ENCODE measurements around the gene DNAJC9.
A peak's percentile ranks its signal among the peaks of the same experiment; 100 is the strongest.
"Not testable (repeated sequence)": the region's sequence is repeated elsewhere in the genome, so short reads cannot be mapped to it uniquely, and the experiment has no call there.

The DNAJC9 gene

DNA sequence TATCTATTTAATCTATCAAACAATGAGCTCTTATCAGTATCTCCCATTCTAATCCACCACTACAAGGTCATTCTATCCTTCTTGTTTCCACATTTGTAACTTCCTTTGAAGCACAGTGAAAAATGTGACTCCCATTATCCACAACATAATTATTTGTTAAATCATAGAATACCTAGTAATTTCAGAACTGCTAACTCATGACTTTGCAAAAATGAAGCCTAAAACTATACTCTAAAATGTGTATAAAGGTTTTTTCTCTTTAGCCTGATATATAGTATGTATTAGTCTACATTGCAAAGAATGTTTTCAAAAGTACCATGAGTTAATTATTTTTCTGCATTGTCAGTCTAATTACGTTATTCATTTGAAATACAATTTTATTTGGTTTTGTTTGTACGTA is 17.4 kb upstream of the DNAJC9 start:
- Histone ChIP-seq H3K27me3 (no peaks in the 10 kb centered on the region), H3K27ac (no peak overlapping the region), H3K36me3 (no peaks in the 10 kb centered on the region), H3K4me1 (no peaks in the 10 kb centered on the region), H3K9me3 (no peaks in the 10 kb centered on the region), H3K4me3 (no peak overlapping the region)
- intact Hi-C loops (cut with DNase I; ENCODE audit: low total_unique reads) = no loop called here
- no peak for DNase-seq
- no peak for TF ChIP-seq CTCF (IDR thresholded peaks at IDR 0.05)

DNA sequence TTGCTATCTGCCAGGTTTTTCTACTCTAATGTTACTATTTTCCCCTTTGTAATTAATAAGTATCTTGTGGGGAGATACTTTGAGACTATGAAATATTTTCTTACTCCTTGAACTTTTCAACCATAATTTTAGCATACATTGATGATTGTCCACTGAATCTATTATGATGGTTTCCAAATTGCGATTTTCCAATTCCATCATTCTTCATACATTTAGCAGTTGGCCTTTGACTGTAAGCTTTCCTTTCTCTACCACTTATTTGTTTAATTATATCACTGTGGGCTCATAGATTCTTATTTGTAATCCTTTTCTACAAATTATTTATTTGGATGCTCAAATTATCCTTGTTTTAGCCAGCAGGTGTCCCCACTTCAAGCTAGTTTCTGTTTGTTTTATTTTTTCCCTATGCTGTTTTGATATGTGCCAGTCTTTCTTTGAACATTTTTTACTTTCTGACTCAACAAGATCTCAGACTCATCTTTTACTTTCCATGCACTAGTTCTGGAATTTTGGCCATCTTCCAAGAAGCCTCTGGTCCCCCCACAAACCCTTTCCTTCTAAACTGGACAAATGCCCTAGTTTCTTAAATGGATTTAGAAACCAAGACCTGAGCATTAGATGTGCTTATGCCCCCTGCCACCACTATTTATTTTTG is 16.8 kb upstream of the DNAJC9 start:
- no peaks in the 10 kb centered on the region for H3K4me1 ChIP-seq
- no peak overlapping the region for H3K27ac ChIP-seq
- H3K36me3 ChIP-seq = no peaks in the 10 kb centered on the region
- H3K4me3 ChIP-seq = no peak overlapping the region
- H3K9me3 ChIP-seq = peaks cover 0 to 3% (median 0%) of the 10 kb centered on the region in 3 donors
- no peaks in the 10 kb centered on the region for H3K27me3 ChIP-seq
- intact Hi-C loops (cut with DNase I; ENCODE audit: low total_unique reads) = no loop called here
- no peak for DNase-seq
- peak; percentile 25 to 31 for TF ChIP-seq CTCF (IDR thresholded peaks at IDR 0.05)

GRCh38 chr10:73262880-73263555 is 16.0 kb upstream of the DNAJC9 start:
- intact Hi-C loops (cut with DNase I; ENCODE audit: low total_unique reads) = no loop called here
- no peaks in the 10 kb centered on the region for H3K27me3 ChIP-seq
- no peak overlapping the region for H3K4me3 ChIP-seq
- H3K4me1 ChIP-seq = no peaks in the 10 kb centered on the region
- peaks cover 0 to 7% (median 0%) of the 10 kb centered on the region in 3 donors for H3K9me3 ChIP-seq
- DNase-seq = no peak
- no peaks in the 10 kb centered on the region for H3K36me3 ChIP-seq
- TF ChIP-seq CTCF (IDR thresholded peaks at IDR 0.05) = no peak
- H3K27ac ChIP-seq = no peak overlapping the region

DNA sequence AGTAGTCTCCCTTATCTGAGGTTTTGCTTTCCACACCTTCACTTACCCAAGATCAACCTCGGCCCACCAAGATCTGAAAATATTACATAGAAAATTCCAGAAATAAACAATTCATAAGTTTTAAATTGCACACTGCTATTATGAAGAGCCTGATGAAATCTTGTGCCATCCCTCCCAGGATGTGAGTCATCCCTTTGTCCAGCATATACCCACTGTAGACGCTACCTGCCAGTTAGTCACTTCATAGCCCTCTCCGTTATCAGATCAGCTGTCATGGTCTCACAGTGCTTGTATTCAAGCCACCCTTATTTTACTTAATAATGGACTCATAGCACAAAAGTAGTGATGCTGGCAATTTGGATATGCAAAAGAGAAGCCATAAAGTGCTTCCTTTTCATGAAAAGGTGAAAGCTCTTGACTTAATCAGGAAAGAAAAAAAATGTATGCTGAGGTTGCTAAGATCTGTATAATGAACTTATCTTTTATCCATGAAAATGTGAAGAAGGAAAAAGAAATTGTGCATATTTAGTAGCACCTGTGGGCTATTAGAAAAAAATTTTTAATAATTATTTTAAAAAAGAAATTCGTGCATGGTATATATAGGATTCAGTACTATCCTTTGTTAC is 15.2 kb upstream of the DNAJC9 start:
- H3K36me3 ChIP-seq = no peaks in the 10 kb centered on the region
- no peak overlapping the region for H3K27ac ChIP-seq
- no peaks in the 10 kb centered on the region for H3K4me1 ChIP-seq
- intact Hi-C loops (cut with DNase I; ENCODE audit: low total_unique reads) = no loop called here
- H3K9me3 ChIP-seq = peaks cover 0 to 7% (median 0%) of the 10 kb centered on the region in 3 donors
- no peak for TF ChIP-seq CTCF (IDR thresholded peaks at IDR 0.05)
- H3K27me3 ChIP-seq = no peaks in the 10 kb centered on the region
- no peak for DNase-seq
- no peak overlapping the region for H3K4me3 ChIP-seq

- Histone ChIP-seq H3K27ac (no peak overlapping the region), H3K9me3 (peaks cover 0 to 7% (median 0%) of the 10 kb centered on the region in 3 donors), H3K27me3 (no peaks in the 10 kb centered on the region), H3K36me3 (no peaks in the 10 kb centered on the region), H3K4me3 (no peak overlapping the region), H3K4me1 (no peaks in the 10 kb centered on the region)
- intact Hi-C loops (cut with DNase I; ENCODE audit: low total_unique reads) = no loop called here
- TF ChIP-seq CTCF (IDR thresholded peaks at IDR 0.05) = no peak
- DNase-seq = no peak
These were observed 14.4 kb upstream of the DNAJC9 start for GRCh38 chr10:73261362-73261995.

- not testable (repeated sequence) for H3K36me3 ChIP-seq, H3K27me3 ChIP-seq, H3K4me3 ChIP-seq, DNase-seq, H3K9me3 ChIP-seq, H3K4me1 ChIP-seq, H3K27ac ChIP-seq
- intact Hi-C loops (cut with DNase I; ENCODE audit: low total_unique reads) = loop anchor here (5.0 to 10.0 kb wide), 2 partner anchors 99 to 156 kb away; partner anchors contain the start of genes ANXA7 and CFAP70
These were observed 11.6 kb upstream of the DNAJC9 start for GRCh38 chr10:73258612-73259011.
